ENCODE results near the gene MGRN1.

The MGRN1 gene

DNA sequence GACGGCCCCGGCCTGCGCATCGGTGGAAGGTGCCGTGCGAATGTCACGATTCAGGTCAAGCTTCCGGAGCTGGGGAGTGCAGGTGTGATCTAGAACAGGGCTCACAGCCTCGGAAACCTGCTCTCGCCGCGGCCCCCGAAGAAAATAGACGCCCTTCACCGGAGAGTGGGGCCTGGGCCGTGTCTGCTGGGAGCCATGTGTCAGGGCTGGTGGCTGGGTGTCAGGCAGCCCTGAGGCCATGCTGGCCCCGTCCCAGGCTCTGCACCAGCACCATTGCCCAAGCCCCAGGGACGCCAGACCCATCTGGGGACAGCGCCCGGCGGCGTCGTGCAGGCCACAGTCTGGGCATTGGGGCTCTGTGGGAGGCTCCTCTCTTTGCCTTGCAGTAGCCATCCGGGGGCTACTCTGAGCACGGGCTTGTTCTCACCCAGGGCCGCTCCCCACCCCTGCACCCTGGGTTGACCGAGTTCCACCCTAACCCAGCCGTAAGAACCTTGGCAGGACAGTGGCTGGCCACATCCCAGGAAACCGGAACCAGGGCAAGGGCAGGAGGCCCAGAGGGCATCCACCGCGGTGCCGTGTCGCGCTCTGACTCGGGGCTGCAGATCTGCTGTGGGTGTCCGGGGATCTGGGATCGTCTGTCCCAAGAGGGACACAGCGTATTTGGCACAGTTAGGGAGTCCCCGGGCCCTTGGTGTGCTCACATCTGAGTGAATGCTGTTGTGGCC is 63.5 kb downstream of the MGRN1 start:
- no peak for DNase-seq (ENCODE audit: low read depth, low spot score)

- DNase-seq (ENCODE audit: low read depth, low spot score), result no peak
Observed at GRCh38 chr16:4688674-4689045, 64.0 kb downstream of the MGRN1 start.

- no peak for DNase-seq (ENCODE audit: low read depth, low spot score)
Observed at GRCh38 chr16:4689091-4689671, 64.6 kb downstream of the MGRN1 start.

- DNase-seq (ENCODE audit: low read depth, low spot score), result no peak
Observed at GRCh38 chr16:4689864-4690704, 65.5 kb downstream of the MGRN1 start.

GRCh38 chr16:4690946-4691665 is 66.5 kb downstream of the MGRN1 start:
- no peak for DNase-seq (ENCODE audit: low read depth, low spot score)

GRCh38 chr16:4691666-4692412 is 67.2 kb downstream of the MGRN1 start:
- no peak for DNase-seq (ENCODE audit: low read depth, low spot score)

DNA sequence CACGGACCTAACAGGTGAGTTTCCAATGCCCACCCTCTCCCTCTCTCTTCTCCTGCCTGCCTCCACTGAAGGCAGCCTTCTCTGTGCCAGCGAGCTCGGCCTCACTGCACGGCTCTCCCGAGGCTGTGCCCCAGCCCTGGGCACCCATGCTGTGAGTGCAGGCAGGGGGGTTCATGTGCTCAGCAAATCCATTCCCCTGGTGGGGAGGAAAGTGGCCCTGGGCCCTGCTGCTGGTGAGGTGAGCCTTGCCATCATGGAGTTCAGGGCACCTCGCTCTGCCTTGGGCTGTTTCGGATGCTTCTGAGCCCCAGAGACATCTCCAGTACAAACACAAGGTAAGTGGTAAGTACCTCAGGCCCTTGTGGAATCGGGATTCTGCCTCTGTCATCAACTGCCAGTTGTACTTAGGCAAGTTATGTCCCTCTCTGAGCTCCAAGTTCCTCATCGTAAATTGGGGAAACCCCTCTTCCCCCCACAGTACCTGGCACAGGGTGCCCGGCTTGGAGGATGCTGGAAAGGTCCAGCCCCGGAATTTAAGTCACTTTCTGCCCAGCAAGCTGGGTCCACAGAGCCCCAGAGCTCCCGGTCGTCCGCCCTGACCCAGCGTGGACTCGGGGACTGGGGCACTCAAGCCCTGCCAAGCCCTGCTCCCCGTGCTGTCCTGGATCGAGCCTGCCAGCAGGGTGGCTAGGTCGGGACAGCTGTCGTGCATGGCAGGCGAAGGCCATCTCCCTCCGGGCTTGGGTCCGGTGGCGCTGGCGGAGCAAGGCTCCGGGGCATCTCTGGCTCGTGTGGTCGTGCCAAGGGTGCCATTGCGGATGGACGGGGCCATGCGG is 68.1 kb downstream of the MGRN1 start:
- no peak for DNase-seq (ENCODE audit: low read depth, low spot score)

DNA sequence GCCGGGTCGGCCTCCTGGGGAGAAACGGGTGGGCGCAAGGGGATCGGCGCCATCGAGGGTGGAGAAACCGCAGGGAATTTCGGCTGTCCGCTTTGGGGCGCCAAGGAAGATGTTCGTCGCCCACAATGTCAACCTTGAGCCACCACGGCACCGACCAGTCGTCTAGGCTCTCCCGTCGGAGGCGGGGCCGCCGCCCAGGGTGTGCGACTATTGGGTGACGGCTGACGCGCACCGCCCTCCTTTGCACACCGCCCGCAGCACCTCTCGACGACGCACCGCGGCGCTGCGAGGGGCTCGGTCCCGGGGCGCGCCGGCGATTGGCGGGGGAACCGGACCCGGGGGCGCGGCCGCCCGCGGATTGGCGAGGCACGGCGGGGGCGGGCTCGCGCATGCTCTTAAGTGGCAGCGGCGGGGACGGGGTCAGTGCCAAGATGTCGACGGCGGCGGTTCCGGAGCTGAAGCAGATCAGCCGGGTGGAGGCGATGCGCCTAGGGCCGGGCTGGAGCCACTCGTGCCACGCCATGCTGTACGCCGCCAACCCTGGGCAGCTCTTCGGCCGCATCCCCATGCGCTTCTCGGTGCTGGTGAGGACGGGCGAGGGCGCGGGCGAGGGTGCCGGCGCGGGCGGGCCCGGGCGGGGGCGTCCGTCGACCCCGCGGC is 68.8 kb downstream of the MGRN1 start, which contains the start of gene NUDT16L1:
NUDT16L1 (plus strand) TSS at position 267 of the 660 bp plus-strand sequence; CDS start at position 432, 165 bp downstream.
- DNase-seq (ENCODE audit: low read depth, low spot score), result peak; percentile 94

DNA sequence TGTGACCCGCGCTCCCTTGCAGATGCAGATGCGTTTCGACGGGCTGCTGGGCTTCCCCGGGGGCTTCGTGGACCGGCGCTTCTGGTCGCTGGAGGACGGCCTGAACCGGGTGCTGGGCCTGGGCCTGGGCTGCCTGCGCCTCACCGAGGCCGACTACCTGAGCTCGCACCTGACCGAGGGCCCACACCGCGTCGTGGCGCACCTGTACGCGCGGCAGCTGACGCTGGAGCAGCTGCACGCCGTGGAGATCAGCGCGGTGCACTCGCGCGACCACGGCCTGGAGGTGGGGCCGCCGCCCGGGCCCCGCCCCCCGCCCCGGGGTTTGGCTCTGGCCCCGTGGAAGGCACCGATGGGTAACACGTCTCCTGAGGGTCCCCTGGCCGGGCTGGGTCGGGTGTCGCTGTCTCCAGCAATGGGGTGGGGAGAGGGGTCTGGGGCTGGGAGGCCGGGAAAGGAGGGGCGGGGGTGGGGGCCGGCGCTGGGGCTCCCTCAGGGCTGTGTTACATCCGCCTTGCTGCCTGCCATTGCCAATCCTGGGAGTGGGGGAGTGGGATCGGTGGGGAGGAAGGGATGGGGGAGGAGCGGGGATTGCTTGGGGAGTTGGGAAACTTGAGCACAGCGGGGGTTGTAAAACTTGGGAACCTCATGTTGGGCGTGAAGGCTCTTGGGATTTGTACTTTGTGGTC is 69.5 kb downstream of the MGRN1 start:
- no peak for DNase-seq (ENCODE audit: low read depth, low spot score)

DNA sequence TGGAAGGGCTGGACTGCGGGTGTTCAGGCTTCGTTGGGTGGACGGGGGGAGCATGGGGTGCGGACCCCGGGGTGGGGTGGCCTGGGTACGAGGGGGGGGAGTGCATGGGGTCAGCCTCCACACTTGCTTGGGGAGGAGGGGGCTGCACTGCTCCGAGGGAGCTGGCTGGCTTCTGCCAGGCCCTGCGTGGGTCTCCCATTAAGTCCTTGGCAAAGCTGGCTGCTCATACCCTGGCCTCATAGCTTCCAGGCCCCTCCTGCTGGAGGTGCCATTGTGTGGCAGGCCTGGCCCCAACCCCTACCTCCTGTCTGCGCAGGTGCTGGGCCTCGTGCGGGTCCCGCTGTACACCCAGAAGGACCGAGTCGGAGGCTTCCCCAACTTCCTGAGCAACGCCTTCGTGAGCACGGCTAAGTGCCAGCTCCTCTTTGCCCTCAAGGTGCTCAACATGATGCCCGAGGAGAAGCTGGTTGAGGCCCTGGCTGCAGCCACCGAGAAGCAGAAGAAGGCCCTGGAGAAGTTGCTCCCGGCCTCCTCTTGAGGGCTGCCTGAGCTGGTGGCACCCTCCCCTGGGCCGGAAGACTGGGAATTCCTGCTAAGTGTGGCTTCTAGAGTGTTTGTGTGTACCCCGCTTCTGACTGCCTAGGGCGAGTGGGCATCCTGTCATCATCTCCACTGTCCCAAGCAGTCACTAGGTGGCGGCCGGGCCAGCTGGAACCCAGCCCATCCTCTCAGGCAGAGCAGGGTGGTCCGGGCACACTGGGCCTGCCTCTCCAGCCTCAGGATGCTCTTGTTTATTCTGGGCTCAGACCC is 70.2 kb downstream of the MGRN1 start:
- DNase-seq (ENCODE audit: low read depth, low spot score), result no peak

DNA sequence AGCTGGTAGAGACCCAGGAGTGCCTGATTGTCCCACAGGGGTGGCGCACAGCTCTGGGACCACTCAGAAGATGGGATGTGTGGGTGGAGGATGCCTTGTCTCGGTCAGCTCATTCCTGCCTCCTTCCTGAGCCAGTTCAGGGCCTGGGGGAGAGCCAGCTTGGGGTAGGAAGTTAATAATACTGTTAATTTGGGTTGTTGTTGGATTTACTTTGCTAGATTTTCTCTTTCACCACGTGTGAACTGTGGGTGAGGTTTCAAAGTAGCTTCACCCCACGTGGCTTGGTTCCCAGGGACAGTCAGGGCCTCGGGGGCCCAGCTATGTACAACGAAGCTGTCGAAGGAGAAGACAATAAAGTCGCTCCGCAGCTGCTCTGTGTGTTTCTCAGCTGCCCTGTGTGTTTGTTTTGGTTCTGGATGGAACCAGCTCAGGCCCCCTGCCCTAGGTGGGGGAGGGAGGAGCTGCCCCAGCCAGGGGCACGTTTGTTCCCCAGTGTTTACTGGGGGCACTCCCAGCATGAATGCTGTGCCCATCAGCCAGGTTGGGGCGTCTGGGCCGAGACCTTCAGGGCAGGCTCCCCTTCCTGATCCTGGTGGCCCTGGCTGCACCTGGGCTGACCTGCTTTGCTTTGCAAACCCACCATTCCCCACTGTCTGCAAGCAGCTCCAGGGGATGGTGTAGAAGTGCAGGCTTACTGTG is 71.0 kb downstream of the MGRN1 start:
- DNase-seq (ENCODE audit: low read depth, low spot score), result no peak

DNA sequence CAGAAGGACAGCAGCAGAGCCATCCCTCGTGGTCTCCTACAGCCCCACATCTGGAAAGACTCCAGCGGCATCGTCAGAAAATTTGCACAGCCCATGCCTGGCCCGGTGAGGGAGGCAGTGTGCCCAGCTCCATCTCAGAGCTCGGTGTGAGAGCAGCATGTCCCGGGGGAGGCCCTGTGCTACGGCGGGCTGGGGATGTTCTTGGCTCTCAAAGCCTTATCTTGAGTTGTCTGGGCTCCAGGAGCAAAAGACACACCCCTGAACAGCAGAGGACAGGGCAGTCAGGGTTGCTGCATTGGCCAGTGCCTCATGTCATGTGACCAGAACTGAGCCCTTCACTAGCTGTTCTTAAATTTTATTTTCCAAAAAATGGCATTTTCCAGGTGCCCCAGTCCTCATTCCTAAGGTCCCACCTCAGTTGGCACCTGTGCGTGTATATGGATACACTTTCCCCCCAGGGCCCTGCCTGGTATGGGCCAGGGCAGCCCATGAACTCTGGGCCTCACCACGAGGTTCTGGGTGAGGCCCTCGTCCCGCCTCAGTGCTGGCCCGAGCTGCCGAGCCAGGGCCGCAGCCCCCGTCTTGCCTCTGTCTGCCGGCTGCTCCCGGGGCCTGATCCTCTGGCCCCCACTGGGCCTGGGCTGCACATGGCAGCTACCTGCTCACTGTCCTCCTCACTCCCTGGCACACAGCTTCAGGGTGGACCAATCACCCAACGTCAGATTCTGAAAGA is 71.7 kb downstream of the MGRN1 start:
- no peak for DNase-seq (ENCODE audit: low read depth, low spot score)

- DNase-seq (ENCODE audit: low read depth, low spot score), result no peak
Observed at GRCh38 chr16:4696905-4697847, 72.5 kb downstream of the MGRN1 start.

DNA sequence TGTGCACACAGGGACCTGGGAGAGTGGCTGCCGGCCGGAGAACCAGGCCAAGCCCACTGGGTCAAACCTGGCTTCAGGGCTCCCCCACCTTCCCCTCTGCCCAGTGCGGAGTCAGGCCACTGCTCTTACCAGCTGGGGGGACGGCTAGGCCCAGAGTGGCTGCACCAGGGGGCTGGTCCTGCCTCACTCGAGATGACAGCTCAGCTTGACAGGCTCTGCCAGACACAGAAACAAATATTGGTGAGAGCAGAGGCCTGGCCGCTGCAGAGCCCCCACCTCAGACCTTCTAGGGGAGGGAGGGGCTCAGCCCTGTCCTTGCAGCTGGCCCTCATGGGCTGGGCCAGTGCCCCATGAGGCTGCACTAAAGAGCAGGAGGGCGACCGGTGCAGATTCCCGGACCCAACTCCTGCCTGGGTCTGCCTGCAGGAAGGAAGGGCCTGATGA is 73.2 kb downstream of the MGRN1 start:
- DNase-seq (ENCODE audit: low read depth, low spot score), result no peak

- no peak for DNase-seq (ENCODE audit: low read depth, low spot score)
Observed at GRCh38 chr16:4698321-4699045, 73.9 kb downstream of the MGRN1 start.
